ENCODE measurements around the gene BIRC5.

The BIRC5 gene

GRCh38 chr17:78184351-78184750, 29.7 kb upstream of the BIRC5 start:
- DNase-seq (ENCODE audit: low read depth): no peak

- no peak for DNase-seq (ENCODE audit: low read depth)
These were observed 29.2 kb upstream of the BIRC5 start for GRCh38 chr17:78184868-78185267.

GRCh38 chr17:78185981-78186691, 27.9 kb upstream of the BIRC5 start:
- peak; percentile 83 for DNase-seq (ENCODE audit: low read depth)

- DNase-seq (ENCODE audit: low read depth): peak; percentile 94
These were observed 27.1 kb upstream of the BIRC5 start, which contains the start of the genes AFMID and TK1 for GRCh38 chr17:78186692-78187595. AFMID (plus strand) TSS chr17:78187362; CDS start chr17:78187371, 9 bp downstream. TK1 (minus strand) TSS chr17:78187052; CDS start chr17:78186994, 58 bp downstream.

GRCh38 chr17:78196716-78197115, 17.3 kb upstream of the BIRC5 start:
- no peak for DNase-seq (ENCODE audit: low read depth)

GRCh38 chr17:78197147-78197832, 16.8 kb upstream of the BIRC5 start:
- no peak for DNase-seq (ENCODE audit: low read depth)

- no peak for DNase-seq (ENCODE audit: low read depth)
These were observed 13.6 kb upstream of the BIRC5 start for GRCh38 chr17:78200451-78200850.

- peak; percentile 17 for DNase-seq (ENCODE audit: low read depth)
These were observed 11.4 kb upstream of the BIRC5 start for GRCh38 chr17:78202666-78203065.

GRCh38 chr17:78204387-78205123, 9.5 kb upstream of the BIRC5 start:
- no peak for DNase-seq (ENCODE audit: low read depth)

GRCh38 chr17:78205124-78205775, 8.8 kb upstream of the BIRC5 start:
- DNase-seq (ENCODE audit: low read depth): no peak

- no peak for DNase-seq (ENCODE audit: low read depth)
These were observed 7.8 kb upstream of the BIRC5 start for GRCh38 chr17:78206298-78206697.

GRCh38 chr17:78208486-78208885, 5.6 kb upstream of the BIRC5 start:
- no peak for DNase-seq (ENCODE audit: low read depth)

GRCh38 chr17:78210111-78210510, 3.9 kb upstream of the BIRC5 start:
- DNase-seq (ENCODE audit: low read depth): no peak

- DNase-seq (ENCODE audit: low read depth): no peak
These were observed 3.0 kb upstream of the BIRC5 start for GRCh38 chr17:78211032-78211431.

- no peak for DNase-seq (ENCODE audit: low read depth)
These were observed 631 bp downstream of the BIRC5 start for GRCh38 chr17:78214706-78215061.

- no peak for DNase-seq (ENCODE audit: low read depth)
These were observed 5.5 kb downstream of the BIRC5 start for GRCh38 chr17:78219396-78220150.

GRCh38 chr17:78223061-78223460, 9.0 kb downstream of the BIRC5 start:
- DNase-seq (ENCODE audit: low read depth): no peak

GRCh38 chr17:78223765-78224164, 9.7 kb downstream of the BIRC5 start:
- DNase-seq (ENCODE audit: low read depth): no peak

- no peak for DNase-seq (ENCODE audit: low read depth)
These were observed 10.4 kb downstream of the BIRC5 start for GRCh38 chr17:78224231-78225087.

Data from CMK (cell line).